Neural cell (in vitro differentiated cells): ENCODE measurements around the gene CLPX.

Experiments
- CTCF ChIP-seq: fragments of 450-650 bp; IDR thresholded peaks from 2 replicates; pipeline ENCODE4 v1.5.1; 2014; ENCODE audit warnings: antibody characterized with exemption, mild to moderate bottlenecking, moderate library complexity; ENCODE audit not compliant: poor library complexity, severe bottlenecking
- EP300 ChIP-seq: fragments of 450-650 bp; conservative IDR thresholded peaks from 2 replicates; pipeline ENCODE4 v1.6.1; 2014; ENCODE audit warnings: antibody characterized with exemption, mild to moderate bottlenecking, moderate library complexity; ENCODE audit not compliant: poor library complexity, severe bottlenecking
- EZH2 ChIP-seq: fragments of 200-600, 300-800 bp; shearing (Covaris generic), sonication (generic); IDR thresholded peaks from 2 replicates; pipeline ENCODE4 v1.6.1; 2014; ENCODE audit warnings: antibody characterized with exemption, low read length, borderline replicate concordance, mild to moderate bottlenecking; ENCODE audit not compliant: insufficient read depth, poor library complexity, severe bottlenecking
- RAD21 ChIP-seq: fragments of 450-650 bp; conservative IDR thresholded peaks from 2 replicates; pipeline ENCODE4 v1.6.1; 2014; ENCODE audit warnings: antibody characterized with exemption, mild to moderate bottlenecking, moderate library complexity
- SMC3 ChIP-seq: fragments of 450-650 bp; conservative IDR thresholded peaks from 2 replicates; pipeline ENCODE4 v1.6.1; 2014; ENCODE audit warnings: antibody characterized with exemption, mild to moderate bottlenecking, moderate library complexity; ENCODE audit not compliant: poor library complexity
- TAF1 ChIP-seq: IDR thresholded peaks from 2 replicates; pipeline ENCODE4 v1.6.1; 2012; ENCODE audit warnings: low read depth

GRCh38 chr15:65146438-65146837, 38.7 kb downstream of the CLPX start:
- no peak for TF ChIP-seq CTCF
- TF ChIP-seq TAF1 = no peak
- no peak for TF ChIP-seq EP300
- no peak for TF ChIP-seq RAD21
- no peak for TF ChIP-seq EZH2
- TF ChIP-seq SMC3 = no peak
